ENCODE results near the gene SHH.

Gene SHH

DNA sequence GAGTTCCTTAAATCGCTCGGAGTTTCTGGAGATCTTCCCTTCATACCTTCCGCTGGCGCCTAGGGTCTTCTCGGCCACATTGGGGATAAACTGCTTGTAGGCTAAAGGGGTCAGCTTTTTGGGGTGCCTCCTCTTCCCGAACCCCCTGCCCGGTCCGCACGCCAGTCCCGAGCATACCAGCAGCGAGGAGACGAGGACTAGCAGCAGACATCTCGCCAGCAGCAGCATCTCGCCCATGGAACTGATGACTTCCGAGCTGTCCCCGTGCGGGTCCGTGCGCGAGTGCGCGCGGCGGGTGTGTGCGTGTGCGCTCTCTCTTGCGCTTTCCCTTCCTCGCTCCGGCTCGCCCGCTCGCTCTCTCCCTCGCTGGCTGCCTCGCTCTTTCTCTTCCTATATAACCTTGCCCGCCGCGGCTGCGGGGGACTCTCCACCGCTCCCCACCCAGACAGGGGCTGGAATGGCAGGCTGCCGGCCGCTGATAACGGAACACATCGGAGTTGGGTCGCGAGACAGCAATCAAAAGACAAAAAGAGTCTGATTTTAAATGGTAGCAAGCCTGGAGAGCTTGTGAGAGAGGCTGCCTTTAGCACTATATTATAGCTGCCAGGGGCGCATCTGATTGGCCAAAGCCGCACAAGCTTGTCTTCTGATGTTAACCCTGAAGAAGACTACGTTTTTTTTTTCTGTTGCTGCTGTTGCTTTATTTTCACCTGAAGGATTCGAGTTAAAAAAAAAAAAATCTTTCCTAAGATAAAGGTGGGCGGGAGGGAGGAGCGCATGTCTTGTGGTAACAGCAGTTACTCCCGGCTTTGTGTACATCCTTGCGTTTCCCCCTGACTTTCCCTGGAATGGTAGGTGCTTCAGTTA is at the start of gene SHH:
Gene SHH, minus strand, starts transcription at position 569 of the 867 bp plus-strand sequence. Its CDS starts 341 bp downstream, at position 228.
- no peak for DNase-seq (ENCODE audit: low read depth in 2 of 3, low spot score in 2 of 3)

DNA sequence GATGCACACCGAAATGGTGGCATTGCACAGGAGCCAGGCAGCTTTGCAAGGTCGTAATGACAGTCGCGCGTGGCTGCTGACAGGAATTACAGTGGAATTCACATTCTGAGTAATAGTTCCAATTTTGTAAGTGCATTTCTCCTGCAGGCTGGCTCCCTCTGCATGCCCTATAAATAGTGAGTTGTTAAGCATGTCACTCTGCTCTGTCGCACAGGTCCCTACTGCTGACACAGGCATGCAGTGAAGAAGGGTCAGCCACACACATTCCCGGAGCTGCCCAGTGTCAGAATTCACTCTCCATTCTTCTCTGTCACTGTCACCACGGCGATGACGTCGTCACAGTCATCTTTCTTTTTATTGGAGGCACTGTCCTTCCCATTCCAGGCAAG is 49.2 kb upstream of the SHH start:
- no peak for DNase-seq (ENCODE audit: low read depth in 2 of 3, low spot score in 2 of 3)

DNA sequence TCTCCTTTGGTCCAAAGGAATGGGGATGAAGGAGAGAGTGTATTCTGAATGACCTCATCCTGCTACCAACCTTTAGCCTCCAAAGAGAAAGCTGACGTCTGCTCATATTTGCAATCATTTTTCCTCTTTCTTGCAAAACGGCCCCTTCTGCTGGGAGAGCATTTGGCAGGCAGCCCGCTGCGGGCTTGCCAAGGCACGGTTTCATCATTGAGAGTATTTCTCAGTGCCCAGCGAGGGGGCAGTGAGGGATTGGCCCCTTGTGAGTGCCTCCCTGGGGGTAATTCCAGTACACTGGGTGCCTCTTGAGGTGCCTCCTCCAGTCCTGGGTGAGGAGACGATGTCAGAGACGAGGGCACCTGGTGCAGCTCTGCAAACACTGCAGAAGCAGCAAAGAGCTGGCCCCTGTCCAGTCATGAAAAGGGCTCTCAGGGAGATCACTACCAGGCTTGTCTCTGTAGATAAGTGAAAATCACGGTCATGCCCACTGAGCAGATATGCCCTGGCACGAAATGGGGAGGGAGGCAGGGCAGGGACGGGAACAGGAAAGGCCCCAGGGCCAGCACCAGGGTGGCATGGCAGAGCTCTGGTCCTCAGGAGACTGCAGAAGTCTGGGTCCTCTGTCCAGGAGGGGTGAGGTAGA is 48.7 kb upstream of the SHH start:
- DNase-seq (ENCODE audit: low read depth in 2 of 3, low spot score in 2 of 3) = no peak

DNA sequence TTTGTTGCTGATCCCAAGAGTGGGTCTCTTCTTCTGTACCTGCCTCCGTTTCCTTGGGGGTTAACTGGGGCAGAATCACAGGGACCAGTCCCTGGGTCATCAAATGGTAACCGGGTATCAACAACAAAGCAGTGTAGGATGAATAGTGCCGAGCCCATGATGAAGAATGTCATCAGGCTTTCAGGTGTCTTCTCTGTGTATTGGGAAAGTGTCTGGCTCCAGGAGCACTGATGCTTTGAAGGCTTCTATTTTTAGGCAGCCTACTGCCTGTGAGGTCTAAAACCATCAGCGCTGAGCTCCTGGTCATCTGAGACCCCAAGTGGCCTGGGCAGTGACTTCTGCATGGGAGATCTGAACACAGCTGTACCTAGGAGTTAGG is 48.2 kb upstream of the SHH start:
- no peak for DNase-seq (ENCODE audit: low read depth in 2 of 3, low spot score in 2 of 3)

GRCh38 chr7:155858521-155859061 is 46.3 kb upstream of the SHH start:
- DNase-seq (ENCODE audit: low read depth in 2 of 3, low spot score in 2 of 3) = no peak

GRCh38 chr7:155857141-155857540 is 44.9 kb upstream of the SHH start:
- DNase-seq (ENCODE audit: low read depth in 2 of 3, low spot score in 2 of 3) = no peak

GRCh38 chr7:155856656-155857055 is 44.4 kb upstream of the SHH start:
- no peak for DNase-seq (ENCODE audit: low read depth in 2 of 3, low spot score in 2 of 3)

GRCh38 chr7:155852426-155853301 is 40.4 kb upstream of the SHH start:
- no peak for DNase-seq (ENCODE audit: low read depth in 2 of 3, low spot score in 2 of 3)

DNA sequence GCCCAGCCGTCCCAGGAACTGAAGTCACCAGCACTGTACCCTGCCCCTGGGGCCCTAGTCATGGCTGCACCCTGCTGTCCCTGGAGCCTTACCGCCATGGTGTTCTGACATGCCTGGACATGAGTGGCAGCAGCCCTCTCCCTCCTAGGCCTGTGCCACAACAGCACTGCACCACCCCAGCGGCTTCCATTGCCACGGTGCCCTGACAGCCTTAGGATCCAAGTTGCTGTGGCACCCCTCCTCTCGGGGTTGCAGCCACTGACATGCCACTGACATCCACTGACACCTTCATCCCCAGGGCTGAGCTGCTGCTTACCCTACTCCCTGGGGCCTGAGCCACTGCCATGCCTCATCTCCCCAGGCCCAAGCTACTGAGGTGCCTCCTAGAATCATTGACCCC is 39.6 kb upstream of the SHH start:
- DNase-seq (ENCODE audit: low read depth in 2 of 3, low spot score in 2 of 3) = no peak

DNA sequence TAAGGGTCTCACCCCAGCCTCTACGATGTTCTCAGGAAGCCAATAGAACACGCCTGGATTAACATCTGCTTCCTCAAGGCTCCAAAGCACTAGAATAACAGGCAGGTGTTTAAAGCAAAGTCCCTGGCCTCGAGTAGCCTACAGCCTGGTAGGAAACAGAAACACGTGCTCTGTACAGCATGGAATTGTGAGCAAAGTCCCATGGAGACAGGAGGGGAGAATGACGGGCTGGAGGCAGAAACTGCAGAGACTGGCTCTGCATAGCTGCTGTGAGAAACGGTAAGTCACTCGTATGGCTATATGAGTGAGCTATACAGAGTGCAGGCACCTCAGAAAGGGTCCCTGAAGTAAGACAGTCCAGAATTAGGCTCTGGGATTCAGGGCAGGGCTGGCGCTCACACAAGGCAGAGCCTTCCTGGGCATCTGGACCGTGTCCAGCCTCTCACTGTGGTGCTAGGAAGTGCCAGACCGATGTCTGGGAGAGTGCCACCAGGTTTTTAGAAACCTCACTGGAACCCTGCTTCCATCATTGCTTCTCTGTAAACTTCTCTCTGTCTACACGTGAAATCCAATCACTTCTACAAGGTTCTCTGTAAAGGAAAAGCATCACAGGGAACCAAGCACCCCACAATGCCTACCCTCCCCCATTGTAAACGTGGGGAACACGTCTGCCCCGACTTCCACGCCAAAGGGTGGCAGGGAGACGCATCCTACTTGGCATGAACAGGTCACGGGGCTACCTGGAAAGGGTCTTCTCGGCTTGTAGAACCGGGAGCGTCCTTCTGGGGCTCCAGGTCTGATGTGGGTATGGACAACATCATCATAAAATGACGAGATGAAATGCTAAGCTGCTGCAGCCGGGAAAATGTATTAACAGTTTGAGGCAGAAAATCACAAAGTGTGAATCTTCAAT is 38.8 kb upstream of the SHH start:
- DNase-seq (ENCODE audit: low read depth in 2 of 3, low spot score in 2 of 3) = no peak

DNA sequence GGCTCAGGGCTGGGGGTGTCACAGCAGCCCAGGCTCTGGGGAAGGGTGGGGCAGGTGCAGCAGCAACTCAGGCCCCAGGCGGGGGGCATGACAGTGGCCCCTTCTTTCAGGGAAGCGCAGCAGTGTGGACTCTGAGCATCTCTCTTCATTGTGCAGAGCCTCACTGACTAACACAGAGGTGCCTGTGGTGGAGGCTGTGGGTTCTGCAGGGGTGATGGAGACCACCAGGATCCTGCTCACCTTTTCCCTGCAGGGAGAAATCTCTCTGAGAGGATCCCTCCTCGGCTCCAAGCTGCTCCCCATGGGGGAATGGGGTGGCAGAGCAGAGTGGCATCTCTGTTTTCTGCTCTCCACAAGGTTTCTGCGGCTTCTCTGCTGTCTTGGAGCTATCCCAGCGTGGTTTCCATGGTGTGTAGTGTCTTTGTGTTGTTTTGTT is 37.8 kb upstream of the SHH start:
- DNase-seq (ENCODE audit: low read depth in 2 of 3, low spot score in 2 of 3) = no peak

DNA sequence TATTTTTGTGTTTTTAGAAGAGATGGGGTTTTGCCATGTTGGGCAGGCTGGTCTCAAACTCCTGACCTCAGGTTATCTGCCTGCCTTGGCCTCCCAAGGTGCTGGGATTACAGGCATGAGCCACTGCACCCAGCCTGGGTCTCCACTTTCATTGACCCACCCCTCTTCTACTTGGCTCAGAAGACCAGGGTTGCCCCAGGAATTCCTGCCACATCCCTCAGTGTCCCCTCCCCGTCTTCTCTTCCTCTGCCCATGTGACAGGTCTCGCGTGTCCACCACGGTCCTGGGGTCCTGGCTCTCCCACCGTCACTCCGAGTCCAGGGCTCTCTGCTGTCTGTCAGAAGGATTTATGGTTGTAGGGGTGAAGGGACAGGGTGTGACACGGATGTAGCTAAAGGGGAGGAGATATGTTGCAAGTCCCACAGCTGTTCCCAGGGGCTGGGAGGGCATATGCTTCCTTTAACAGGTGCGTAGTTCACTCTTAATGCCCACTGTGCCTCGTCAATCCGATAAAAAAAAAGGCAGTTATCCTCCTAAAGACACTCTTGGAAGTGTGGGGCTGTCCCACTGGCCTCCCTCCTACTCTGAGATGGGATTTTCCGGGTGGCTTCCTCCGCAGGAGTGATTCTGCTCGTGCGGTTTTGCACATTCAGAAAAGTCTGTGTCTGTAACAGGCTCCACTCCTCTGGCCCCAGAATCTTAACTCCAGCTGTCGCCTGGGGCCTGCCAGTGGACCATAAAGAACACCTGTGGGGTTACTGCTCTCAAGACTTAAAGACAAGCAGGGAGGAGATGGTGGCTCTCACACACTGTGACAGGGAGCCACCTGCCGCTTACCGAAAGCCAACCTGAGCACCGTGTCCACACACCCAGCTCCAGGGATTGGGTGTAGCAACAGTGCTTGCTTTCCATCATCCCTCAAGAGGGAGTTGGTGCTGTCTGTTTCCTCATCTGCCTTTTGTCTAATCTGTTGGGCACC is 36.7 kb upstream of the SHH start:
- DNase-seq (ENCODE audit: low read depth in 2 of 3, low spot score in 2 of 3) = no peak

DNA sequence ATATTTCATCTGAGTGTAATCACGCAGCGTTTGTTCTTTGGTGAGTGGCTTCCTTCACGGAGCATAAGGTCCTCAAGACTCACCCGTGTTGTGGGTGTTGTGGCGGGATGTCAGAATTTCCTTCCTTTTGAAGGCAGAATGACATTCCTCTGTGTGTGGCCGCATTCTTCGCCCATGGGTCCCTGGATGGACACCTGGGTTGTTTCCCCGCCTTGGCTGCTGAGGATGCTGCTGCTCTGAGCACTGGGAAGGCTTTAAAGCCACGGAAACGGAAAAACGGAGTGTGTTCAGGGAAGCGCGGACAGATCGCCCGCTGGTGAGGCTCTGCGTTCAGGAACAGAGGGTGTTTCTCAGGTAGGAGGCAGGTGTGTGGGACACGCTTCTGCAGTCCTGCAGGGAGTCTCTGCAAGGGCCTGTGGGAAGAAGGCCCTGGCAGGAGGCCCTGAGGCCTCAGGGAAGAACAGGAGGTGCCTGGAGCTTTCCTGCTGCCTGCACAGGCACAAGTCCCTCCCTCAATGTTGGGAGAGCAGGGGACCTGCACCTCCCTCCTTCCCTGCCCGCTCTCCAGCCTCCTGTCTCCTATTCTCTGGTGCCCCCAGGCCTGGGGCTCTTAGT is 35.7 kb upstream of the SHH start:
- no peak for DNase-seq (ENCODE audit: low read depth in 2 of 3, low spot score in 2 of 3)

- no peak for DNase-seq (ENCODE audit: low read depth in 2 of 3, low spot score in 2 of 3)
Measured at GRCh38 chr7:155846936-155847335, 34.7 kb upstream of the SHH start.

- no peak for DNase-seq (ENCODE audit: low read depth in 2 of 3, low spot score in 2 of 3)
Measured at GRCh38 chr7:155846156-155846555, 33.9 kb upstream of the SHH start.

DNA sequence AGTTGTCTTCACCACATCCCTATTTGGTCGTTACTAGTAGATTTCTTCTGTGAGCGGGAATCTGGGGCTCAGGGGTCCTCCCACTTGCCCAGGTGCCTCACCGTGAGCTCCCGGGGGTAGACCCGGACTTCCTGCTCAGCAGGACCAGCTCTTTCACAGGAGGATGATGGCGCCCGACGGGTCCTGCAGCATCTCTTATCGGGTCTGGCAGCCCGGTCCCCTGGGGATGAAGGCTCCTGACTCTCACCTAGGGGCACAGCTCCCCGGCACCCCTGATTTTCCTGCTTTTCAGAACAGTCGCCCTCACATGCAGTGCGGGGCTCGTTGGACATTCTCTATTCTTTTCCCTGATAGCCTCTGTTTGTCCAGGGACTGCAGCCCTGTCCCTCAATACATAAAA is 33.0 kb upstream of the SHH start:
- DNase-seq (ENCODE audit: low read depth in 2 of 3, low spot score in 2 of 3) = no peak

DNA sequence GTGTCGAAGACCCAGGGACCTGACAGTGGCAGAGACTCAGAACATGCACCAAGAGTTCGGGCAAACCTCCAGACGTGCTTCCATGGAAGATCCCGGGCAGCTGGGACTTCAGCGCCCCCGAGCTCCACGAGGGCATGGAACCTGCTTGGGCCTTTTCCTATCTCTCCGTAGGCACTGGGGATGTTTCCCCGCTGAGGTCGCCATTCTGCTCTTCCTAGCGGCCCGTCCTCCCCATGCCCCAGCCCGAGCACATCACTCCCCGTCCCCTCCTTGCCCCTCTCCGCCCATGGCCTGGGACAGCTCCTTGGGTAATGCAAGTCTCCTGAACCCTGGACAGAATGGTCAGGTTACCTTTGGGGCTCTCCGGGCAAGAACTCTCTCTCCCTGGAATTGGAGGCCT is 32.3 kb upstream of the SHH start:
- no peak for DNase-seq (ENCODE audit: low read depth in 2 of 3, low spot score in 2 of 3)

DNA sequence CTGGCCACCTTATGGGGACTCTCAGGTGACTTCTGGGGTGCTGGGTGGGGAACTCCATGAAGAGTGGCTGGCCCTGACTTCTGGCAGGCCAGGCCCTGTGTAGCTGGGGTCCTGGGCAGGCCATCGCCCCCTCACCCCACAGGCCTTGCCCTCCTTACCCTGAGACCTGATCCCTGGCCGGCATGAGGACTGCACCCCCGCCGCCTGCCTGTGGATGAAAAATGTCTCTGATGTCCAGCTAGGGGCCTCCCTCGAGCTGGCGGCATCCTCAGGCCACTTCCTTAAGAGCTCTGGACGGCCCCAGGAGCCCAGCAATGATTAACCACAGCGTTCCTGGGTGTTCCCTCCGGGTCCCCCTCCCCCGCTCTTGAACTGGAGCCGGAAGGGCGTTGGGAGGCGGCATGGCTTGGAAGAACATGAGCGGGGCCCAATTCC is 31.8 kb upstream of the SHH start:
- DNase-seq (ENCODE audit: low read depth in 2 of 3, low spot score in 2 of 3) = no peak
